ENCODE measurements around the gene LRFN5. TPM values are rescaled to one million over a fixed set of nuclear protein-coding genes. Genes with fewer than 3 reads are reported as not detected.
"Not testable (repeated sequence)": the region's sequence is repeated elsewhere in the genome, so short reads cannot be mapped to it uniquely, and the experiment has no call there.

Gene LRFN5
- total RNA-seq, 1 donor from 2014 or later, result 0.11 TPM

GRCh38 chr14:41666301-41666700 lies 59.6 kb downstream of the LRFN5 start:
- intact Hi-C loops (cut with DNase I), result no loop called here
- no peaks in the 10 kb centered on the region for H3K27me3 ChIP-seq
- TF ChIP-seq, protein P1, sequence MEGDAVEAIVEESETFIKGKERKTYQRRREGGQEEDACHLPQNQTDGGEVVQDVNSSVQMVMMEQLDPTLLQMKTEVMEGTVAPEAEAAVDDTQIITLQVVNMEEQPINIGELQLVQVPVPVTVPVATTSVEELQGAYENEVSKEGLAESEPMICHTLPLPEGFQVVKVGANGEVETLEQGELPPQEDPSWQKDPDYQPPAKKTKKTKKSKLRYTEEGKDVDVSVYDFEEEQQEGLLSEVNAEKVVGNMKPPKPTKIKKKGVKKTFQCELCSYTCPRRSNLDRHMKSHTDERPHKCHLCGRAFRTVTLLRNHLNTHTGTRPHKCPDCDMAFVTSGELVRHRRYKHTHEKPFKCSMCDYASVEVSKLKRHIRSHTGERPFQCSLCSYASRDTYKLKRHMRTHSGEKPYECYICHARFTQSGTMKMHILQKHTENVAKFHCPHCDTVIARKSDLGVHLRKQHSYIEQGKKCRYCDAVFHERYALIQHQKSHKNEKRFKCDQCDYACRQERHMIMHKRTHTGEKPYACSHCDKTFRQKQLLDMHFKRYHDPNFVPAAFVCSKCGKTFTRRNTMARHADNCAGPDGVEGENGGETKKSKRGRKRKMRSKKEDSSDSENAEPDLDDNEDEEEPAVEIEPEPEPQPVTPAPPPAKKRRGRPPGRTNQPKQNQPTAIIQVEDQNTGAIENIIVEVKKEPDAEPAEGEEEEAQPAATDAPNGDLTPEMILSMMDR (IDR thresholded peaks at IDR 0.05), result no peak

GRCh38 chr14:41668356-41668755 lies 61.7 kb downstream of the LRFN5 start:
- TF ChIP-seq, protein P1 (IDR thresholded peaks at IDR 0.05), result no peak
- no peak overlapping the region for H3K4me3 ChIP-seq
- H3K36me3 ChIP-seq, result no peaks in the 10 kb centered on the region
- intact Hi-C loops (cut with DNase I), result no loop called here
- DNase-seq (ENCODE audit: low spot score in 2 of 2), result no peak
- H3K27ac ChIP-seq, result no peak overlapping the region
- no peaks in the 10 kb centered on the region for H3K9me3 ChIP-seq
- no peaks in the 10 kb centered on the region for H3K27me3 ChIP-seq
- H3K4me1 ChIP-seq, result no peaks in the 10 kb centered on the region

More at GRCh38 chr14:41666301-41666700, 59.6 kb downstream of the LRFN5 start:
- DNase-seq (ENCODE audit: low spot score in 2 of 2), result no peak
- Histone ChIP-seq H3K36me3 (no peaks in the 10 kb centered on the region), H3K9me3 (no peaks in the 10 kb centered on the region), H3K4me1 (no peaks in the 10 kb centered on the region), H3K4me3 (no peak overlapping the region), H3K27ac (no peak overlapping the region)

DNA sequence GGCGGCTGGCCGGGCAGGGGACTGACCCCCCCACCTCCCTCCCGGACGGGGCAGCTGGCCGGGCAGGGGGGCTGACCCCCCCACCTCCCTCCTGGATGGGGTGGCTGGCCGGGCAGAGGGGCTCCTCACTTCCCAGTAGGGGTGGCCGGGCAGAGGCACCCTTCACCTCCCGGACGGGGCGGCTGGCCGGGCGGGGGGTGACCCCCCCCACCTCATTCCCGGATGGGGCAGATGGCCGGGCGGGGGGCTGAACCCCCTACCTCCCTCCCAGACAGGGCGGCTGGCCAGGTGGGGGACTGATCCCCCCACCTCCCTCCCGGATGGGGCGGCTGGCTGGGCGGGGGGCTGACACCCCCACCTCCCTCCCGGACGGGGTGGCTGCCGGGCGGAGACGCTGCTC lies 66.9 kb downstream of the LRFN5 start:
- H3K4me1 ChIP-seq; H3K4me3 ChIP-seq; H3K27me3 ChIP-seq; H3K27ac ChIP-seq; DNase-seq (ENCODE audit: low spot score in 2 of 2); H3K9me3 ChIP-seq; H3K36me3 ChIP-seq; intact Hi-C loops (cut with DNase I): not testable (repeated sequence)

DNA sequence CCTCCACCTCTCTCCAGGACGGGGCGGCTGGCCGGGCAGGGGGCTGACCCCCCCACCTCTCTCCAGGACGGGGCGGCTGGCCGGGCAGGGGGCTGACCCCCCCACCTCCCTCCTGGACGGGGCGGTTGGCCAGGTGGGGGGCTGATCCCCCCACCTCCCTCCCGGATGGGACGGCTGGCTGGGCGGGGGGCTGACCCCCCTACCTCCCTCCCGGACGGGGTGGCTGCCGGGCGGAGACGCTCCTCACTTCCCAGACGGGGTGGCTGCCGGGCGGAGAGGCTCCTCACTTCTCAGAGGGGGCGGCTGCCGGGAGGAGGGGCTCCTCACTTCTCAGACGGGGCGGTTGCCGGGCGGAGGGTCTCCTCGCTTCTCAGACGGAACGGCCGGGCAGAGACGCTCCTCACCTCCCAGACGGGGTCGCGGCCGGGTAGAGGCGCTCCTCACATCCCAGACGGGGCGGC lies 67.9 kb downstream of the LRFN5 start:
- H3K27me3 ChIP-seq; H3K27ac ChIP-seq; H3K9me3 ChIP-seq; H3K4me1 ChIP-seq; H3K4me3 ChIP-seq; intact Hi-C loops (cut with DNase I); H3K36me3 ChIP-seq; DNase-seq (ENCODE audit: low spot score in 2 of 2): not testable (repeated sequence)

- no peaks in the 10 kb centered on the region for H3K36me3 ChIP-seq
- H3K4me3 ChIP-seq, result no peak overlapping the region
- no peaks in the 10 kb centered on the region for H3K9me3 ChIP-seq
- DNase-seq (ENCODE audit: low spot score in 2 of 2), result no peak
- TF ChIP-seq, protein P1 (IDR thresholded peaks at IDR 0.05), result no peak
- no peak overlapping the region for H3K27ac ChIP-seq
- no peaks in the 10 kb centered on the region for H3K27me3 ChIP-seq
- H3K4me1 ChIP-seq, result no peaks in the 10 kb centered on the region
- intact Hi-C loops (cut with DNase I), result no loop called here
These were observed 92.8 kb downstream of the LRFN5 start for GRCh38 chr14:41699486-41699885.

DNA sequence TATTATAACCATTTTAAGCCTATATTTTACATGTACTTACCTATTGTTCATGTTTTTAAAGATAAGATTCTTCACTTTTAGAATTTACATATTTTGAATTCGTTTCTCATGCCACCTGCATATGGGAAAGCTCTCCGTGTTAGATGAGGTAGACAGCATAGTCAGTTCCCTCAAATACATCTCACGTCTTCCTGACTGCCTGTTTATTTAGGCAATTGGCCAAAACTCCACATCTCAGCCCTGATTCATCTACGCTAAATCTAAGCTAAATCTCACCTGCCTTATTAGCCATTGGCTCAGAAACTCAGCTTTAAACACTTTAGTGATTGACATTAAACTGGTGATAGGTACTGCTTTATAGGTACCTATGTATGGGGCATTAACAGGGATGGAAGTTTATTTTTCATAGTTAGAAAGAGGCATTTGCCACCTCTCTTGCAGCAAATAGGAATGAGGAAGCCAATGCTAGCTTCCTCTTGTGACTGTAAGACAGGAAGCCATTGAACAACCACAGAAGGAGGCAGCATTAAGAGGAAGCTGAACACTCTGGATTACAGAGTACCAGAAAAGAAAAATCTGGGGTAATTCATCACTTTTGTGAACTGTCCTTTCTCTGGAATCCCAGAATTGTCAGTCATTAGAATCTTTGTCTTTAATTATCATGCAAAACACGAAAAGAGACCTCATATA lies 111.9 kb downstream of the LRFN5 start:
- Histone ChIP-seq H3K4me3 (no peak overlapping the region), H3K27ac (no peak overlapping the region), H3K27me3 (no peaks in the 10 kb centered on the region), H3K4me1 (no peaks in the 10 kb centered on the region), H3K9me3 (no peaks in the 10 kb centered on the region), H3K36me3 (no peaks in the 10 kb centered on the region)
- TF ChIP-seq, protein P1 (IDR thresholded peaks at IDR 0.05), result no peak
- intact Hi-C loops (cut with DNase I), result no loop called here
- no peak for DNase-seq (ENCODE audit: low spot score in 2 of 2)

DNA sequence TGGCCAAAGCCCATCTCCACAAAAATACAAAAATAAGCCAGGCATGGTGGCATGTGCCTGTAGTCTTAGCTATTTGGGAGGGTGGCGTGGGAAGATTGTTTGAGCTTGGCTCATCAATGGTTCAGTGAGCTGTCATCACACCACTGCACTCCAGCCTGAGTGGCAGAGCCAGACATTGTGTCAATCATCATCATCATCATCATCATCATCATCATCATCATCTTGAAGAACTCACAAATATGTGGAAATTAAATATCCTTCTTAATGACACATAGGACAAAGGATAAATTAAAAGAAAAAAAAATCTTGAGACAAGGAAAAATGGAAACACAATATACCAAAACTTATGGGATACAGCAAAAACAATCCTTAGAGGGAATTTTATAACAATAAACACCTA lies 132.5 kb downstream of the LRFN5 start:
- Histone ChIP-seq H3K4me1 (no peaks in the 10 kb centered on the region), H3K27ac (no peak overlapping the region), H3K27me3 (no peaks in the 10 kb centered on the region), H3K9me3 (no peaks in the 10 kb centered on the region), H3K4me3 (no peak overlapping the region), H3K36me3 (no peaks in the 10 kb centered on the region)
- TF ChIP-seq, protein P1 (IDR thresholded peaks at IDR 0.05), result no peak
- intact Hi-C loops (cut with DNase I), result no loop called here
- no peak for DNase-seq (ENCODE audit: low spot score in 2 of 2)
